Femur (tissue), 1 donor: ENCODE measurements around the gene NAMPT.
"Not testable (repeated sequence)": the region's sequence is repeated elsewhere in the genome, so short reads cannot be mapped to it uniquely, and the experiment has no call there.

Source experiments
- DNase-seq: peaks from one replicate; pipeline ENCODE4 v3.0.0-alpha.2; 2017

The NAMPT gene

DNA sequence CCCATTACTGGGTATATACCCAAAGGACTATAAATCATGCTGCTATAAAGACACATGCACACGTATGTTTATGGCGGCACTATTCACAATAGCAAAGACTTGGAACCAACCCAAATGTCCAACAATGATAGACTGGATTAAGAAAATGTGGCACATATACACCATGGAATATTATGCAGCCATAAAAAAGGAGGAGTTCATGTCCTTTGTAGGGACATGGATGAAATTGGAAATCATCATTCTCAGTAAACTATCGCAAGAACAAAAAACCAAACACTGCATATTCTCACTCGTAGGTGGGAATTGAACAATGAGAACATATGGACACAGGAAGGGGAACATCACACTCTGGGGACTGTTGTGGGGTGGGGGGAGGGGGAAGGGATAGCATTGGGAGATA lies 13.8 kb upstream of the NAMPT start:
- not testable (repeated sequence) for DNase-seq

DNA sequence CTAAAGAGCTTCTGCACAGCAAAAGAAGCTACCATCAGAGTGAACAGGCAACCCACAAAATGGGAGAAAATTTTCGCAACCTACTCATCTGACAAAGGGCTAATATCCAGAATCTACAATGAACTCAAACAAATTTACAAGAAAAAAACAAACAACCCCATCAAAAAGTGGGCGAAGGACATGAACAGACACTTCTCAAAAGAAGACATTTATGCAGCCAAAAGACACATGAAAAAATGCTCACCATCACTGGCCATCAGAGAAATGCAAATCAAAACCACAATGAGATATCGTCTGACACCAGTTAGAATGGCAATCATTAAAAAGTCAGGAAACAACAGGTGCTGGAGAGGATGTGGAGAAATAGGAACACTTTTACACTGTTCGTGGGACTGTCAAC lies 13.4 kb upstream of the NAMPT start:
- DNase-seq = not testable (repeated sequence)

DNA sequence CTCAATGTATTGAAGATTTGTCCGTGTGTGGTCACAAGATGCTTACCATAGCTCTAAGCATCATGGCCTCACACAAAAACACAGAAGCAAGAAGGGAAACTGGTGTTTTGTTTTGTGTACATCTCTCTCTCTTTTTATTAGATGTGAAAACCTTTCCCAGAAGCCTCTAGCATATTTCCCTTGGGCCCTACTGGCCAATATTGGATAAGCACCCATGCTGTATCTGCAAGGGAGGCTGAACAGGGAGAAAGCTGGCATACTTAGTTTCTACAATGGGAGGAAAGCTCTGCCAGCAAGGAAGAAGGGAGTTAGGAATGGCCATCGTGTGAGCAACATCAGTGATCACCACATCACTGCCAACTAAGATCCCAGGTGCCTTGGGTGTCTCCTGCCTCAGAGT lies 9.6 kb upstream of the NAMPT start:
- DNase-seq = no peak

DNA sequence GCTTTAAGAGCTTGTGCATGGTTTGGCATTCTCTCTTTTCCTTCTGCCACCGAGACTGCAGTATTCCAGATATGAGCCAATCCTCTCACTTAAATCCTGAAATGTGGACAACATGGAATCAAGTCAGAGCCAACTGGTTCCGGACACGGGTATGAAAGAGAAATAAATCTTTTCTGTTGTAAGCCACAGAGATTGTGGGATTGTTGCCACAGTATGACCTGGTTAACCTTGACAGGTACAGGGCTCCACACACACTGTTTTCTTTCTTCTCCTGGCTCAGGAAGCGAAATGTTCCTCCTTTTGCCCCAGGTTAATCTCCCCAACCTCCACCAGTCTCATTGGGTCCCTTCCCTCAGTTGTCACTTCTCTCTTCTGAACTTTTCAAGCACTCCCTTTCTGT lies 6.5 kb upstream of the NAMPT start:
- DNase-seq = no peak

DNA sequence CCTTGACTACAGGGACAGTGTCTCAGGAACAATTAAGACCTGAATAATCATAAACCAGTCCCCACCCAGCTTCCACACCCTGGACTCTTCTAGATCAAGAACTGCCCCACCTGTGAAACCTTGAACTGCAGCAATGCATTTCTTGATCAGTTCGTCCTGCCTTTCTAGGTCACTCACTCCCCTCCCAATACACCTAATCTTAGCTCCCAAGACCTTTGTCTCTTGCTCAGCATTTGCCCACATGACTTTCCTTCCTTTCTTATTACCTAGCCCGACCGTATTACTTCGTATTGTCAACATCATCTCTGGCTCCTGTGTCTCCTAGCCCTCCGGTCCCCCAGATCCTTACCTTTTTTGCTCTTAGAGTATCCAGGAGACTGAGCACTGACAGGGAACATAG lies 5.5 kb upstream of the NAMPT start:
- no peak for DNase-seq

DNA sequence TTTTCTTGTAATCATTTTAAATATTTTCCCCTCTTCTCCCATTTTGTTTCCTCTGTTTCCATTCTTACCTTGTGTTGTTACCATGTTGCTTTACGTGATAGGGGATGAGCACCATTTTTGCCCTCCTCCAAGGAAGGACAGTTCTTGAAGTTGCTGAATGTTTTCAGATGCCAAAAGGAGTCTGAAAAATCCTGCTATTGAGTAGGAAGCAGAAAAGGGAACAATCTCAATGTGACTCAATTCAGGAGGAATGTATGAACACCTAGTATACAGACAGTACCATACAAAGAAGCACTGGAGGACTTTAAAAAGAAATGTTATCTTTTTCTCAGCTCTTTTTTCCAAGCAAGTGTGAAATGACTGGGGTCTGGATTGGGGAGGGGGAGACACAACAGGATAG lies 5.1 kb upstream of the NAMPT start:
- DNase-seq = no peak

DNA sequence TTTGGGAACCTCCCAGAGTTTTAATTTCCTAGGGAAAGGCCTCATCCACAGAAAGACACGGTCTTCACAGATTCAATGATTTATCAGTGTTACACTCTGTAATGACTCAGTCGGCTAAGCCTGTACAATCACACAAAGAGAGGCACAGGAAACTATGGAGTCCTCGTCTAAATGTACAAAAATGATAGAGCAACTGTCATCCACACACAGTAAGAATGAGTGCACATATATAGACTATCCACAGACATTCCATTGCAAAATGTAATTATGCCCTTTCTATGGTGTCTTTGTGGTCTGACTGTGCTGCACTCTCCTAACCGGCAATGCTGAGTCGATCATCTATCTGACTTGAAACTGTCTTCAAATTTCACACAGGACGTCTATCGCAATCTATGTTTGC lies 3.5 kb upstream of the NAMPT start:
- no peak for DNase-seq

DNA sequence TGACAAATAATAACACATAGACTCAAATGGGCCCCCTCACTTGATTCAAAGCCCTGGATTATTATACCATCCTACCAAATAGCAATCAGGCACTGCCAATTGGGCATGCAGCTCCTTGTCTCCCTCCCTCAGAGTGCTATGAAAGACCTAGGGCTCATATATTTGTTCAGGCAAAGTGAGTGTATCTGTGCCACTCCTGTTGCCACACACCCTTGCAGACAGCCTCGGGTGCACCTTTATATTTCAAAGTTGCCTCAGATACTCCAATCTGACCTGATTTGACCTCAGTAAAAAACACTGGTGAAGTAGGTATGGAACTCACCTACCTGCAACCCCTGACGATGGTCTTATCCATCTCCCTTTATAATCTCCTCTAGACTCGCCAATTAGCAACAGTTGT lies 3.0 kb upstream of the NAMPT start:
- DNase-seq = no peak

DNA sequence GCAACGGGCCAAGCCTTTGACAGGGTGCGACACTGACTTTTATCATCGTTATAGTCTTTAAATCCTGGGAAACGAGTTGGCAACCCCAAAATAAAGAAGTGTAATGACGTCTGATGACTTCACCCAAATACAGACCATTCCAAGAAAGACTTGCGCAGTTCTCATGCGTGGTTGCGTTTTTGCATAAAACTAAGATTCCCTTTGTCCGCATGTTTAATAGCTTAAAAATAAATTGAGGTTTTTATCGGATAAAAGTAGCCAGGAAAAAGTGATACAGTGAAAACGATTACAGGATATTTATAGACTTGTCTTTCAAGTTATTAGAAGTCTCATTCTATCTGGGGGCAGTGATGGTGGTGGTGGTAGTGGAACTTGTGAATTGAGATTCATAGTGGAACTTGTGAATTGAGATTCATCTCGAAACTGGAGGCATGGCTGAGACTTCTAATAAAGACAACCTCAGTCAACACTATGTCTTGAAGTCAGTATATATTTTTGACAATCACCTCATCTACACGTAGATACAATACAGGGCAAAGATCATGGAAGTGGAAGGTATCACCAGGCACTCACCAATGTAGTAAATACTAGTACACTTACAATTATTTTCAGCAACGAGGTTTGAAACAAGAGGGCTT lies 1.2 kb upstream of the NAMPT start:
- no peak for DNase-seq

GRCh38 chr7:106285051-106285854 lies 470 bp upstream of the NAMPT start:
- peak; percentile 98 for DNase-seq

DNA sequence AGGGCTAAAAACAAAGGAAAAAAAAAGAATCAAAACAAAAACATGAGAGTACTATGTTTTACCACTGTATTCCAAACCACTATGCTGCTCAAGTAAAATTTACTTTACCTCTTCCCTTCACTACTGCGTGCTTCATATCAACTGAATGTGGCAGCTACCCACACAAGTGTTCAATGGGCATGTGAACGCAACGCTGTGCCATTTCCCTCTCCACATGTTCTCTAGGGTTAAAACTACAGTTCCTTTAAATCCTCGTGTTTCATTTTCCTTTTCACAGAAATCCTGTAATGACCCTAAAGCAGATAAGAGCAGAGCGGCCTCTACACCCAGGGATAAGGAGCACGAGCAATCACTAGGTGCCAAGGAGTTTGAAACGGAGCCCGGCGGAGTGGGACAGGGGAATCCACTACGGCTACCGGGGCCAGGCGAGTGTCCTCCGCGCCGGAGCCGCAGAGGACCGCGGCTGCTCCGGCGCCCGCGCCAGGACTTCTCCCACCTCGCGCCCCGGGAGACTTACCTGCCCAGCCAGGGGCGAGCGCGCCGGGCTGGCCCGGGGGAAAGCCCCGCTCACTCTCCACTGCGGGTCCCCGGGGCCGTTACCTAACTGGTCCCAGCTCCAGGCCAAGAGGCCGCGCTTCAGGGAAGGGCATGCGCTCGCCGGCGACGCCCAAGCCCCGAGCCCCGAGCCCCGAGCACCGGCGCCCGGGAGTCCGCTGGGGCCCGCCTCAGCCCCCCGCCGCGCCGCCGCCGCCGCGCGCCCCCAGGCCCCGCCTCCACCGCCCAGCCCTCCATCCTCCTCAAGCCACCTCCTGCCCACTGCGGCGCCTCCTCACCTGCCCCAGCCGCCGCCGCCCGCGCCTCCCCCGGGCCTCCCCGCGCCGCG lies 711 bp downstream of the NAMPT start:
- peak; percentile 72 for DNase-seq

GRCh38 chr7:106283501-106283830 lies 1.3 kb downstream of the NAMPT start:
- DNase-seq = no peak

DNA sequence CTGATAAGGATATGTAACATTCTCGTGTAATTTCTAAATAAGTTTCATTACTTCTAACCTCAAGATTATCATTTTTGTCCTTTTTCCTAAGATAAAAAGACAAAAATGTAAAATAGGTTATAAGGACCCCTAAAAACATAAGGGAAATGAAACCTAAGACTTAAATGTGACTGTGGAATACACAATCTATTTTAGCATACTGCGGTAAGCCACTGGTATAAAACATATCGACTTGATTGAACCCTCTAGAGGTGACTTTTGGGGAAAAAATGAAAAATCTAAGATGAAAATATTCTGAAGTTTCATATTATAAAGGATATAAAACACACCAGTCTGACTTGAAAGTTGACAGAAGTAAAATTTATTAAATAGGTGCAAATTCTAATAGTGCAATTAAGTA lies 1.9 kb downstream of the NAMPT start:
- no peak for DNase-seq

GRCh38 chr7:106282390-106282789 lies 2.4 kb downstream of the NAMPT start:
- DNase-seq = no peak

GRCh38 chr7:106281585-106282318 lies 3.0 kb downstream of the NAMPT start:
- no peak for DNase-seq

DNA sequence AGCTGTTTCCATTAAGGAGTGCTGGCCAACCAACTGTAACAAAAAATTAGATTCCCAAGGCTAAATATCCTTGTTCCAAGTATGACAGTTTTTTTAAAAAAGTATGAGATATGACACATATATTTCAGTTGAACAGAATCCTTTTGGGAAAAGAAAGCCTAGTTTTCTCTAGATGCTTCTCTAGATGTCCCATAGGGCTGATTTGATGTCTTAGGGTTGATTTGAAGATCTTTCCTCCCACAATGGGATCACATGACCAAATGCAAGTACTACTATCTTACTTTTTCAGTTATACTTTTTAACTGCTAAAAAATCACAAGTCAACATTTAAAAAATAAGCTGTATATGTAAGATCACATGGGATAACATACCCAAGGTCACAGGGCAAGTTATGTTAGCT lies 3.7 kb downstream of the NAMPT start:
- DNase-seq = no peak

GRCh38 chr7:106279425-106280197 lies 5.2 kb downstream of the NAMPT start:
- no peak for DNase-seq

GRCh38 chr7:106278695-106279094 lies 6.1 kb downstream of the NAMPT start:
- DNase-seq = no peak

- no peak for DNase-seq
These were observed 6.8 kb downstream of the NAMPT start for GRCh38 chr7:106277976-106278375.

- DNase-seq = no peak
These were observed 8.3 kb downstream of the NAMPT start for GRCh38 chr7:106276513-106276912.

- no peak for DNase-seq
These were observed 11.6 kb downstream of the NAMPT start for GRCh38 chr7:106273009-106273668.
